GM21367 (cell line): Measurements from ENCODE around the gene MMP25.

Experiments
- ATAC-seq: cut with Tn5 transposase; IDR thresholded peaks from one replicate; pipeline ENCODE4 v1.9.1; 2021; ENCODE audit not compliant: unreplicated experiment

MMP25 gene

DNA sequence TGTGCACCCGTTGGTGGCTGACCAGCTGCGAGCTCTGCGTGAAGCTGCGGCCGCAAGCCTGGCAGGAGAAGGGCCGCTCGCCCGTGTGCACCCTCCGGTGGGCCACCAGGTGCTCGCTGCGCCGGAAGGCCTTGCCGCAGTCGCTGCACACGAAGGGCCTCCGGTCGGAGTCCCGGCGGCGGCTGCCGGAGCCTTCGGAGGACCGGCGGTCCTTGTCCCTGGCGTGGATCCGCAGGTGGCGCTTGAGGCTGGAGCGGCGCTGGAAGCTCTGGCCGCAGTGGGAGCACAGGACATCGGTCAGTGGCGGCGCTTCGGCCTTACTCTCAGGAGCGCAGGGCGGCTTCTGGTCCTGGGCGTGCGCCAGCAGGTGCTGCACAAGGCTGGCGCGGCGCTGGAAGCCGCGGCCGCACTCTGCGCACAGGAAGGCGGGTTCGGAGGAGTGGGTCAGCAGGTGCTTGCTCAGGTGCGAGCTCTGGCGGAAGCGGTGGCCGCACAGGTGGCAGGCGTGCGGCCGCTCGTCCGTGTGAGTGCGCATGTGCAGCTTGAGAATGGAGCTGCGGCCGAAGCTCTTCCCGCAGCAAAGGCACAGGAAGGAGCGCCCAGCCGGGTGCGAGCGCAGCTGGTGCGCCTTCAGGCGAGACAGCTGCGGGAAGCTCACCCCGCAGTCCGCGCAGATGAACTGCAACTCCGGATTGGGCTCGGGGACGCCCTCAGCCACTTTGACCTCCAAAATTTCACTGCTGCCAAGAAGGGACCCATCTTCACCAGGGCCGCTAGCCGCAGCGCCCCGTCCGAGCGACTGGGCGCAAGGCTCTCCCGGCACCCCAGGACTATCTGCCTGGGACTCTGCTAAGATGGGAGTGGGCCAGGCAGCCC lies 43.6 kb downstream of the MMP25 start:
- no peak for ATAC-seq

DNA sequence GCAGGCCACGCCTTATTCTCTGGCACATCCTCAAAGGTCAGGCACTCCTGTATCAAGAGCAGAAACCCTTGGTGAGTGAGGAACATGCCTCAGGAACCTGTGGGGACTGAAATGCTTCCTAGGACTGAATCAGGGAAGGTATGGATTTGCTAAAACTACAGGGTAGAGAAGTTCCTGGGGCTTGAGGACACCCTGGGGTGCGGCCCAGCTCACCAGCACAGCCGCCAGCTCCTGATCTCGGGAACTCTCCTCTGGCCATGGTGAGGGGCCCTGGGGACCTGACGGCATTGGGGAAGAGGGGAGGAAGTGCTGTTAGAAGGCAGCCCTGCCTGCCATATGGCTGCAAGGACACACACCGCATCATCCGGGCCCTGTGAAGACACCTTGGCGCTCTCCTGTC lies 45.2 kb downstream of the MMP25 start:
- ATAC-seq: no peak

DNA sequence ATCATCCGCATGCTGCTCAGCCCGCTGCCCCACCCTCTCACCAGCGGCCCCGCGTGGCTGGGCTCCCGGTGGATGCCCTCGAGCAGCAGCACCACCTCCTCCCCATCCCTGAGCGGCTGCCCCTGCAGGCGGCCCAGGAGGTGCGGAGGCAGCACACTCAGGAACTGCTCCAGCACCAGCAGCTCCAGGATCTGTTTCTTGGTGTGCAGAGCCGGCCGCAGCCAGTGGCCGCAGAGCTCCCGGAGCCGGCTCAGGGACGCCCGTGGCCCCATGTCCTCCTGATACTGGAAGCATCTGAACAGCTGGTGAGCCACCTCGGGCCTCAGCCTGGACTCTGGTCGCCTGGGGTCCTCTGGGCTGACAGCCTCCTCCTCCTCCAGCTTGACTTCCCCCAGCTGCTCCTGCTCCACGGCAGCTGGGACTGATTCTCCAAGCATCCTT lies 46.2 kb downstream of the MMP25 start:
- no peak for ATAC-seq

DNA sequence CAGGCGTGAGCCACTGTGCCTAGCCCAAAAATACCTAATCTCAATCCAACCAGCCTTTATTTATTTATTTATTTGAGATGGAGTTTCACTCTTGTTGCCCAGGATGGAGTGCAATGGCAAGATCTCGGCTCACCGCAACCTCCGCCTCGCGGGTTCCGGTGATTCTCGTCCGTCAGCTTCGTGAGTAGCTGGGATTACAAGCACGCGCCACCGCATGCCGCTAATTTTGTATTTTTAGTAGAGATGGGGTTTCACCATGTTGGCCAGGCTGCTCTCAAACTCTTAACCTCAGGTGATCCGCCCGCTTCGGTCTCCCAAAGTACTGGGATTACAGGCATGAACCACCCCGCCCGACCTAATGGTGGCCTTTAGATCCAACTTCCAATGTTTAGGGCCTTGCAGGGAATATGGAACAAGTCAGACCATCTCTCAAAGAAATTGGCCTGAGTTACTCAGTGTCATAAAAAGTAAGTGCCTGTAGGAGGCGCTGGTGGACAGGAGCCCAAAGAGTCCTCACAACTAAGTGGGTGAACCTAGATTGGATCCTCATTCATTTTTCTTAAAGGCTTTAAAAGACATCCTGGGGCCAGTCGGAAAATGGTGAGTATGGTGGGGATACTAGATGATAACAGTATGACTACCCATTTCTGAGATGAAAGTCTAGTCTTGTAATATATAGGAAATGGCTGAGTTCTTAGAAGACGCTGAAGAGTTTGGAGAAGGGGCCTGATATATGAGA lies 48.1 kb downstream of the MMP25 start:
- no peak for ATAC-seq

DNA sequence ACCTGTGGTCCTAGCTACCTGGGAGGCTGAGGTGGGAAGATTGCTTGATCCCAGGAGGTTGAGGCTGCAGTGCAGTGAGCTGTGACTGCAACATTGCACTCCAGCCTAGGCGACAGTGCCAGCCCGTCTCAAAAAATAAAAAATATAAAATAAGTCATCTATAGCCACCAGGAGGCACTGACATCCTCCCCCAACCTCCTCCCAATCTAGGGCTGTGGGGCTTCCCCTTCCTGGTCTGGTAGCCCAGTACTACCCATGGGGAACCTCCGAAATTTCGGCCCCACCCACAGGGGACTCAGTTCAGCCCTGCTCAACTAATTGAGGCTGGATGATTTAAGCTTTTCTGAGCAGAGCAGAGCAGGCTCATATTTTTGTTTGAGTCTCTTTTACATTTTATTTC lies 49.5 kb downstream of the MMP25 start:
- ATAC-seq: no peak

DNA sequence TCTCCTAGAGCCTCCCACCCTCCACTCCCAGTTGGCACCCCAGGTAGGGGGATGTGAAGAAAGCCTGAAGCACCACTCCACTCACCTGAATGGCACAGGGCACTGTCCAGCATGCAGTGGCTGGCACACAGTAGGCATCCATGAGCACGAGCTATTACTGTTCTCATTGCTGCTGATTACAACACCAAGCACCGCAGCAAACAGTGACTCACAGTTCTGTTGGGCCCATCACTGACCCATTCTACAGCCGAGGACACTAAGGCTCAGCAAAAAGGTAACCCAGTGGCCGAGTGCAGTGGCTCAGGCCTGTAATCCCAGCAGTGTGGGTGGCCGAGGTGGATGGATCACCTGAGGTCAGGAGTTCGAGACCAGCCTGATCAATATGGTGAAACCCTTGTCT lies 50.0 kb downstream of the MMP25 start:
- no peak for ATAC-seq

DNA sequence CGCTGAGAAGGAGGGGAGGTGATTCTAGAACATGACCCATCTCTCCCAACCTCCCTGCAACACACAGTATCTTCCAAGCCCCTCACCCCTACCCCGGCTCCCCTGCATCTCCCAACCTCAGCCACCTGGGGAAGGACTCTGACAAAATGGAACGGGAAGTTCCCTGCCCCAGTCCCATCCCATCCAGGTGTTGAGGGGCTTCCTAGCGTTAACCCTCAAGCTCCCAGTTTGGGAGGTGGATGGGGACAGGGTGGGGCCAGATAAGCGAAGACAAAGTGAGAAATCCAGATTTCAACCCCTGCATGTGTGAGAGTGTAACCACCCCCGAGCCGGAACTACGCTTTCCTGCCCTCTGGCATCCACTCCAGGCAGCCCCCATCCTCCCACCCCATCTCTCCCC lies 50.9 kb downstream of the MMP25 start:
- ATAC-seq: no peak

DNA sequence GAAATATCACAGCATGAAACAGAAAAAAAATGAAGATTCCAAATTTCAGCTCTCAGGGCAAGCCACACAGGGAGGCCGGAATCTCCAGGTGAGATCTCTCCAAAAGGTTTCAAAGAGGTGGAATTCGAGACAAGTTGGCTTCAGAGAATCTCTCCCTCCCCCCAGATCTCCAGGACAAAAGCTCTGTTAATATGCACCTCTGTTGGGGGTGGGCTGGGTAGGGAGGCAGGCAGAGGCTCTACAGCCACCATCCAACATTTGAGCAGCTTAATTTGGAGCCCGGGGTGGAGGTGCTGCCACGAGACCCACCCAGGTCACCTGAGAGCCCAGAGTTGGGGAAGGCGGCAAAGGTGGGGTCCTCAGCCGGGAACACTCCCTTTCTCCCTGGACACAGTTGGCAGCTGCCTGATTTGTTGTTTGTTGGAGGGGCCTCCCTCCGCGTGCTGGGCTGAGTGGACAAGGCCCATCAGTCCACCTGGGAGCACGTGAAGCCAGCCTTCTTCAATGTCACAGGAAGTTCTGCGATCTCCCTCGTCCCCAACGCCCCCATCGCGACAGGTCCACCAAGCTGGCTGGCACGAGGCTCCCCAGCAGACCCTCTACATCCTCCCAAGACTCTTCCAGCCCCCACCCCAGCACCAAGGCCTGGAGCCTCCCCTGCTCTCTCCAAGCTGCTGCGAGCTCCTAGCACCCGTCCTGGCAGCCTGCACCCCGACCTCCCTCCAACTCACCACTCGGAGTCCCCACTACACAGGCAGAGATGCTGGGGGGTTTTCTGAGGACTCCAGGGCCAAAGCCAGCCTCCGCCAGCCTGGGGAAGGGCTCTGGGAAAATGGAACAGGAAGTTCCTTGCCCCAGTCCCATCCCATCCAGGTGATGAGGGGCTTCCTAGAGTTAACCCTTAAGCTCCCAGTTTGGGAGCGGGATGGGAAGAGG lies 52.4 kb downstream of the MMP25 start, which contains the start of gene ZSCAN10:
ZSCAN10 (minus strand) TSS at position 836 of the 936 bp plus-strand sequence. CDS start 6,357 bp downstream, outside the sequence.
- no peak for ATAC-seq

DNA sequence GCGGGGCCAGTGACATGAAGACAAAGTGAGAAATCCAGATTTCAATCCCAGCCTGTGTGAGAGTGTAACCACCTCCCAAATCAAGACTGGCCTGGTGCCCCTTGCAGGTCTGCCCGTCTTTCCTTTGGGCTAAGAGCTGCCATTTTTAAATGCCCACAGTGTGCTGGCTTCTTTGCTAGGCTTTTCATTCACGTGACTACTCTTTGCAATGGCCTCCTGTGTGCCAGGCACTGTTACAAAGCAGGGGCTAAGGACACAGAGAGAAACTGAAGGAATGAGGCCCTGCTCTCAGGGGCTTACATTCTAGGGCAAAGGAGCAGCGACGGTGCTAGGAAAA lies 53.0 kb downstream of the MMP25 start:
- ATAC-seq: no peak

DNA sequence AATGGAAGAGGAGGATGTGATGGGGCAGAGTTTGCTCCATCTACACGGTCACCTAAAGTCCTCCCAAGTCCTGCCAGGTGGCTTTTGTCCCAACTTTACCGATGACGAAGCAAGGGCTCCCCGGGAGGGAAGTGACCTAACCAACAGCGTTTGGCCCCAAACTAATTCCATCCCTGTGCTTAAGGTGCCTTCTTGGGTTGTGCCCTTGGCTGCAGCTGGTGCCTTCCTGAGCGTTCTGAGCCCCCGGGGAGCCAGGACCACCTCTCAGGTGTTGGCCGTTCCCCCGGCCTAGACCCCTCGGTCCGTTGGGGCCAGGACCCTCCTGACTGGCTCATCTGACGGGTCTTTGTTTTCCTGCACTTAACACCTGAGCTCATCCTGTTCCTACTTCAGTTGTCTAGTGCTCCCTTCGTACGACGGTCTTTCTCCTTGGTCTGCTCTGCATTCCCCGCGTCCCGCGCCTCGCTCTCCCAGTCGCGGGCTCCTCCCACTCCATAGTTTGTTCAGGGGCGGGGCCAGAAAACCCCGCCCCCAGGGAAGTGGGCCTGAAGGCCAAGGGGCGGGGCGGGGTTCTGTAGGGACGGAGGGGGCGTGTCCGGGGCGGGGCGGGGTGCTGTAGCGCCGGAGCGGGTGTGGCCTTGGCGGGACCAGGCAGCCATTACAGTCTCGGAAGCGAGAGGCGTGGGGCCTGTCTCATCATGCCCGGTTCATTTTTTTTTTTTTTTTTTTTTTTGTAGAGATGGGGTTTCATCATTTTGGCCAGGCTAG lies 53.6 kb downstream of the MMP25 start:
- ATAC-seq: peak; percentile 52

DNA sequence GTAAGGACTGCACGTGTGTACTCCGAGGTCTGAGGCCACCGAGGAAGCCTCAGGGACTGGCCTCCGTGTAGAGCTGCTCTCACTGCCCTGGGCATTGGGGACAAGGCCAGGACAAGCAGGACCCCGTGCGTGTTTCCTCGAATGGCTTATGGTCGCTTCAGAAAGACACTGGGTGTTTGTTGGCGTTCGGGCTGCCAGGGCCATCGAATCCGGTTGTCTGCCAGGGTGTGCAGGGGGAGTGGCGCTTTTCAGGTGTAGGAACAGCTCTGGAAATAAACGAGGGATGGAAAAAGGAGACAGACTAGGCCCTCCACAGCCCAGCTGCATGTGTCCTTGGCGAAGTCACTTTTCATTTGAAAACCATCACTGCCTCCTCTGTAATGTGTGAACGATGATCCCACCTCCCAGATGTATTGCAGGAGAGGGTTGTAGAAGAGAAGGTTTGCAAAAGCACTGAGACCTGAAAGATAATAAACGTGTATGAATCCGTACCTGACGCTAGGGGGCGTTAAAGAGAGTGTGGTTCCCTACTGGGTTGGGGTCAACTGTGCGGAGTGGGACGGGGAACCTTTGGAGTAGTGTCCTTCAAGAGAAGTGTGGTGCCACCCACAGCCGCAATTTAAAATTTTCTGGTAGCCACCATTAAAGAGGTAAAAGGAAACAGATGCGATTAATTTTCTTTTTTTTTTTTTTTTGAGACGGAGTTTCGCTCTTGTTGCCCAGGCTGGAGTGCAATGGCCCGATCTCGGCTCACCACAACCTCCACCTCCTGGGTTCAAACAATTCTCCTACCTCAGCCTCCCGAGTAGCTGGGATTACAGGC lies 54.9 kb downstream of the MMP25 start:
- no peak for ATAC-seq

DNA sequence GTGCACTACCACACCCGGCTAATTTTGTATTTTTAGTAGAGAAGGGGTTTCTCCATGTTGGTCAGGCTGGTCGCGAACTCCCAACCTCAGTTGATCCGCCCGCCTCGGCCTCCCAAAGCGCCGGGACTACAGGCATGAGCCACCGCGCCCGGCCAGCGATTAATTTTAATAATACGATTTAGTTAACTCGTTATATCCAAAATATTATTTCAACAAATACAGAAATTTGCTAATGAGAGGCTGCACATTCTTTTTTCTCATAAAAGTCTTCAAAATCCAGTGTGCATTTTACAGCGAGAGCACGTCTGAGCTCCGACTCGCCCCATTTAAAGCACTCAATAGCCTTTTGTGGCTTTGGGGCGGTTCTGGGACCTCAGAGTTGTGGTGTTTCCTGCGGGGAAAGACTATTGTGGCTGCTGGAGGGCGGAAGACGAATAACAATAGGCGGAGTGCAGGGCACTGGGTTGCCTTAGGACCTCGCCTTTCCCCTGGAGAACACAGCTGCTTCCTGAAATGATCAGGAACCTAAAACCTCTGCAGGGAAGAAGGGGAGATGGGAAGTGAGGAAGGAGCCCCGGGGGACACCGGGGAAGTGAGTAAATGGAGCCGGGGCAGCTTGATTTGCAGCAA lies 55.6 kb downstream of the MMP25 start:
- no peak for ATAC-seq

DNA sequence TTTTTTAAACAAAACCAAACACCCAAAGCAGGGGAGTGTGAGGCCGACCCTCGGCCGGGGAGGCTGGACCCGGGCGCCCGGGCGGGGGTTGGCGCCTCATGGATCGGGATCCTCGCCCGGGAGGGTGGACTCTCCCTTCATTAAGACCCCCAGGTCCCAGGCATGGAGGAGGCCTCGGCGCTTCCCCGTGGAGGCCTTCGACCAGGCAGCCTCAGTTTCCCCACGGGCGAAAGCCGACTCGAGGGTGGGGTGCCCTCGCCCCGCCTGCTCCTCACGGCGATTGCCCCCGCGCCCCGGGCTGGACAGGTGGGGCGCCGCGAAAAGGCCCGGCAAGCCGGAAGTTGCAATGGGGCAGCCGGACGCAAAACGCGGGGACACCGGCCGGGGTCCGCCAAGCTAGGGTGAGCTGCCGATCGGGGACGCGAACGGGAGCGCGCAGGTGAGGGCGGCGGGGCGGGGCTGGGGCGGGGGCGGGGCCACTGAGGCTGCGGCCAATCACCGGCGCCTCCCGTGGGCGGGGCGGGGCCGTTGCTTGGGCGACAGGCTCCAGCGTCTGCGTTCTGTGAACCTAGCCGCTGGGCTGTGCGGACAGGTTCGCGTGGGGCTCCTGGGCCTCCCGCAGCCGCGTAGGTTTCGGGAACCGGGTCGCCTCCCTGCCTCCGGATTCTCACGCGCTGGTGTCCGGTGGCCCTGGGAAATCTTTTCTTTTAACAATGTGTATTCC lies 60.0 kb downstream of the MMP25 start:
- no peak for ATAC-seq
